CD4-positive, alpha-beta T cell treated with Interleukin-17A for 1 hour (primary cell): Measurements from ENCODE around the gene ANKRD17.
"Not testable (repeated sequence)": the region's sequence is repeated elsewhere in the genome, so short reads cannot be mapped to it uniquely, and the experiment has no call there.

Experiments used
- DNase-seq: peaks from one replicate; pipeline ENCODE4 v3.0.0-alpha.2; 2020

ANKRD17 gene, protein sequence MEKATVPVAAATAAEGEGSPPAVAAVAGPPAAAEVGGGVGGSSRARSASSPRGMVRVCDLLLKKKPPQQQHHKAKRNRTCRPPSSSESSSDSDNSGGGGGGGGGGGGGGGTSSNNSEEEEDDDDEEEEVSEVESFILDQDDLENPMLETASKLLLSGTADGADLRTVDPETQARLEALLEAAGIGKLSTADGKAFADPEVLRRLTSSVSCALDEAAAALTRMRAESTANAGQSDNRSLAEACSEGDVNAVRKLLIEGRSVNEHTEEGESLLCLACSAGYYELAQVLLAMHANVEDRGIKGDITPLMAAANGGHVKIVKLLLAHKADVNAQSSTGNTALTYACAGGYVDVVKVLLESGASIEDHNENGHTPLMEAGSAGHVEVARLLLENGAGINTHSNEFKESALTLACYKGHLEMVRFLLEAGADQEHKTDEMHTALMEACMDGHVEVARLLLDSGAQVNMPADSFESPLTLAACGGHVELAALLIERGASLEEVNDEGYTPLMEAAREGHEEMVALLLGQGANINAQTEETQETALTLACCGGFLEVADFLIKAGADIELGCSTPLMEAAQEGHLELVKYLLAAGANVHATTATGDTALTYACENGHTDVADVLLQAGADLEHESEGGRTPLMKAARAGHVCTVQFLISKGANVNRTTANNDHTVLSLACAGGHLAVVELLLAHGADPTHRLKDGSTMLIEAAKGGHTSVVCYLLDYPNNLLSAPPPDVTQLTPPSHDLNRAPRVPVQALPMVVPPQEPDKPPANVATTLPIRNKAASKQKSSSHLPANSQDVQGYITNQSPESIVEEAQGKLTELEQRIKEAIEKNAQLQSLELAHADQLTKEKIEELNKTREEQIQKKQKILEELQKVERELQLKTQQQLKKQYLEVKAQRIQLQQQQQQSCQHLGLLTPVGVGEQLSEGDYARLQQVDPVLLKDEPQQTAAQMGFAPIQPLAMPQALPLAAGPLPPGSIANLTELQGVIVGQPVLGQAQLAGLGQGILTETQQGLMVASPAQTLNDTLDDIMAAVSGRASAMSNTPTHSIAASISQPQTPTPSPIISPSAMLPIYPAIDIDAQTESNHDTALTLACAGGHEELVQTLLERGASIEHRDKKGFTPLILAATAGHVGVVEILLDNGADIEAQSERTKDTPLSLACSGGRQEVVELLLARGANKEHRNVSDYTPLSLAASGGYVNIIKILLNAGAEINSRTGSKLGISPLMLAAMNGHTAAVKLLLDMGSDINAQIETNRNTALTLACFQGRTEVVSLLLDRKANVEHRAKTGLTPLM (N-terminal part only)

DNA sequence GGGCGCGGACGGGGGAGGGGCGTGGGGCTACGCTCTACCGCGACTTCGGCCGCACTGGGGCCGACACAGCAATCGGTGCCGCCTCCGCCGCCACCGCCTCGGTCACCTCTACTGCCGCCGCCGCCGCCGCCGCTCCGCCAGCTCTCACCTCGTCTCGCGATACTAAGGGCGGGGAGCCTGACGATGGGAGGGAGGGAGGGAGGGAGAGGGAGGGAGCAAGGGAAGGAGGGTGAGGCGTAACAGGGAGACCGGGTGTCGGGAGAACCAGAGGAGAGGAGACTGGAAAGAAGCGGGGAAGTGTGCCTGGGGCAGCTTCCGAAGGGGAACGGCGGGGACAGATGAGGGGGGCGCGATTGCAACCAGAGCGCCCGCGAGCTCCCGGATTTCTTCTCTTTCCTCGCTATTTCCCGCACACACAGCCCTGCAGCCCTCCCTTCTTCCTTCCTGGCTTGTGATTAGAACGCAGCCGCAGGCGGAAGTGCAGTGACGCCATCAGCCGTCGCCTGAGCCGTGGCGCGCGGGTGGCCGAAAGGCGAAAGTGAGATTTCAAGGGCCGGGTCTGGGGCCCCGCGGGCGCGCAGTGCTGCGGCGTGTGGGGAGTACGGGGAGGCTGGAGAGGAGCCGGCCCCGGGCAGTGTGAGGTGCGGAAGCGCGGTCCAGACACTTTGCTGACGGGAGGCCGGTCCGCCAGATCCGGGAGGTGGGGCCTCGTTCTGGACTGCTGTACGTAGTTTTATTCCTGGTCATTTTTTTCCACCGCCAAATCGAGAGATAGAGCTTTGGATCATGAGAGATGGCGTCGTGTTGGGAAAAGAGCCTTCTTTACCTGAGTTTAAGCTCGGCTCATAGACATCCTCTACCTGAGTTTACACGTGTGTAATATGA, at the start of gene ANKRD17:
Gene ANKRD17 (minus strand): TSS at position 113 of the 885 bp plus-strand sequence. CDS start 130 bp downstream, outside the sequence.
- peak; percentile 92 for DNase-seq

DNA sequence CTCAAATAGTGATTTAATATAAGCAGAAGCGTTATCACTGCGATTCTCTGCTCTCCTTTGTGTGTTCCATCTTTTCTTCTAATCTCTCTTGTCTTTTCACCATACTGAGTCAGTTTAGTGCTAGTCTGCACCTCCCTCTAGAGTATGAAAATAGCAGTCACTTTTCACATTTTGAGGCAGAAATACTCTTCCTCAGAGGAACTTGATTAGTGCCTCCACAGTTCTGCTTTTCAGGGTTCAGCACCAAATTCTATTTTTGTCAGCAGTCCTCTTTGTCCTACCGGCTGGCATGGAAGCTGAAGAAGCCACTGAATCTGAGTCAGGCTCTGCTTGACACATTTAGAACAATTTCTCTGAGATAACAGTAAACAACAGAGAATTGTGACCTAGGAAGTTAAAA, 49.7 kb upstream of the ANKRD17 start:
- DNase-seq, result no peak

DNA sequence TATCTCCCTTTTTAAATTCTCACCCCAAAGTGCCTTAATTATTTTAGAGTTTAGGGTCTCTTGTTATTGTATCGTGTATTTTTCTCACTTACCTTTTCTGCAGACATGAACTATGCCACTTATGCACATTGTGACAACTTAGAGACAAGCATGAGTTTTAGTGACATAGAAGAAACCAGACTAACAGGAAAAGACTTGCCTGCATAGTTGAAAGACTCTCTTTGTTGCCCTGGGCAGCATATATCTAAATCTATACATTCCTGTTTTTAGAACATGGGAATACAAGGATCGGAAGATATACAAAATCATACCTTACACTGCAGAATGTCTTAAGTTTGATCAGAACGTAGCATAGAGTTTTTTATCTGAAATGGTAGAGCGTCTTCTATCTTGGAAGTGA, 45.1 kb upstream of the ANKRD17 start:
- no peak for DNase-seq

DNA sequence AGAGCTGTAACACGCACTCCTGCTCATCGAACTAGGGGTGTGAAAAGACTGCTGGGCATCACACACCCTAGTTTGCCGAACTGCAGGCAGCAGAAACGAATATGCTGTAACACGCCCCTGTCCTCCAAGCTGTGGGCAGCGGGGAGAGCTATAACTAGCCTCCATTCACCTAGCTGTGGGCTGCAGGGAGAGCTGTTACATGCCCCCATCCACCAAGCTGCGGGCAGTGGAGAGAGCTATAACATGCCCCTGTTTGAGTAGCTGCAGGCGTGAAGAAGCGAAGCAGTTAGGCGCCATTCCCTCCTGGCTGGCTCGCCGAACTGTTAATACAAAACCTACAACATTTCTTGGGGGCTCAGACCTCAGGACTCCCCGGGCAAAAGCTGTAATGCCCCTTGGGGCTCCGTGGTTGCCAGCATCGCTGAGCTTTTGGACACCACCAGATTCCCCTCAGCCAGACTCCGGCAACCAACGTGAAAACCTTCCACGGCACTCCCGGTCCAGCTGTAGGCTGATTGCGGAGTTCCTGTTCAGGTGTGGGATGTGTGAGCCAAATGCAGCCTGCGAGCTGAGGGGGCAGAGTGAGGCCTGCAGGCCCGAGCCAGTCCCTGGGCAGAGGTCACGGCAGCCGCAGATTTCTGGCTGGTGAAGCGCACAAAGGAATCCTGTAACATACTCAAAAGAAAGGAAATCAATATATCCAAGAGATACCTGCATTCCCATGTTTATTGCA, 41.1 kb upstream of the ANKRD17 start:
- DNase-seq, result no peak

DNA sequence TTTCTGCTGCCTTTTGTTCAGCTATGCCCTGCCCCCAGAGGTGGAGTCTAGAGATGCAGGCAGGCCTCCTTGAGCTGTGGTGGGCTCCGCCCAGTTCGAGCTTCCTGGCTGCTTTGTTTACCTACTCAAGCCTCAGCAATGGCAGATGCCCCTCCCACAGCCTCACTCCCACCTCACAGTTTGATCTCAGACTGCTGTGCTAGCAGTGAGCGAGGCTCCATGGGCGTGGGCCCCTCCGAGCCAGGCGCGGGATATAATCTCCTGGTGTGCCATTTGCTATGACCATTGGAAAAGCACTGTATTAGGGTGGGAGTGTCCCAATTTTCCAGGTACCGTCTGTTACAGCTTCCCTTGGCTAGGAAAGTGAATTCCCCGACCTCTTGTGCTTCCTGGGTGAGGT, 34.1 kb upstream of the ANKRD17 start:
- not testable (repeated sequence) for DNase-seq

DNA sequence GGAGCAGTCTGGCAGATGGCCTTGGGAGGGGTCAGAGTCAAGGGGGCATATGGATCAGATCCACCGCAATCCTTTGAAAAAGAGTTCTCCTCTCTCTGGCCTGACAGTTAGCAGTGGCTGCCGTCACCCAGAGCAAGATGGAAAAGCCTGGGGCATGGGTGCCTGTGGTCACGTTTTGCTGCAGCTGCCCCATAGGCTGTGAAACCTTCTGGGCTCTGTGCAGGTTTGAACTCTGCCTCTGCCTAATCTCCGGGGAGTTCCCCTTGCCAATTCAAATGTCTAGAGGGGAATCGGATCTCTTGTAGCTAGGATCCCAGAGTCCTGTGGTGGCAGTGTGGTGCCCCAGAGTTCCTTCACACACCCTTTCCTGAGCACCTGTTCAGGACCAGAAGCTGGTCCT, 23.4 kb upstream of the ANKRD17 start:
- no peak for DNase-seq

DNA sequence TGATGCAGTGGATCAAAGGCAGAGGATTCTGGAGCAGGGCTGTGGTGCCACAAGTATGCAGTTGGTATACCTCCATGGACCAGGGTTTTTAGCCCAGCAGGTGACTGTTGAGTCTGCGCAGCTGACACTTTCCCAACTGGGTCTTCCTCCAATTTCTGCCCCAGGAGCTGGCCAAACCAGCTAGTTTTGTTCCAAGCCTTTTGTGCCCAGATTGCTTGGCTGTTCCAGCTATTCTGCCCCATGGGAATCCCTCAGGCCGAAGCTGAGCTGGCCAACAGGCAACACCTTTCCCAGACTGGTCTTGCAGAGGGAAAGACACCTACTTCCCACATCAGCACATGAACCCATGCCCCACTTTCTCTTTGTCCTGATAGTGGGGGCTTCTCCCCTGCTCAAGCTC, 22.8 kb upstream of the ANKRD17 start:
- no peak for DNase-seq

DNA sequence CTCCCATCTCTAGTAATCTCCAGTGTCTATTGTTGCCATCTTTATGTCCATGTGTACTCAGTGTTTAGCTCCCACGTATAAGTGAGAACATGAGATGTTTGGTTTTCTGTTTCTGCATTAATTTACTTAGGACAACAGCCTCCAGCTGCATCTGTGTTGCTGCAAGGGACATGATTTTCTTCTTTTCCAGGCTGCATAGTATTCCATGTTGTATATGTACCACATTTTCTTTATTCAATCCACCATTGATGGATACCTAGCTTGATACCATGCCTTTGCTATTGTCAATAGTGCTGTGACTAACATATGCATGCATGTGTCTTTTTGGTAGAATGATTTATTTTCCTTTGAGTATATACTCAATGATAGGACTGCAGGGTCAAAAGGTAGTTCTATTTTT, 18.6 kb upstream of the ANKRD17 start:
- DNase-seq, result no peak

DNA sequence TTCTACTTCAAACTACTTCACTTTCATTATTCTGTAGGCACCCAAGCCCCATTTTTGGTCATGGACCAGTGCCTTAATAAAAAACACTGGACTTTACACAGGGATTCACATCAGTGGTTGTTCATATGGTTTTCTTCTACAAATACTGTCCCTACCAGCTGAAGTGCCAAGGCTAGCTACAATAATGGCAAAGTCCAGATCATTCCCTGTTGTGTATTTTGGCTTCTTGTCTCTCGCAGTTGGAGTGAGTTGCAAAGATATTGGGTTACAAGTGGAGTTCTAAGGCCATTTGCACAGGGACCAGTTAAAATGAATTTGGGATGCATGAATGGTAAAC, 16.7 kb upstream of the ANKRD17 start:
- DNase-seq, result no peak

DNA sequence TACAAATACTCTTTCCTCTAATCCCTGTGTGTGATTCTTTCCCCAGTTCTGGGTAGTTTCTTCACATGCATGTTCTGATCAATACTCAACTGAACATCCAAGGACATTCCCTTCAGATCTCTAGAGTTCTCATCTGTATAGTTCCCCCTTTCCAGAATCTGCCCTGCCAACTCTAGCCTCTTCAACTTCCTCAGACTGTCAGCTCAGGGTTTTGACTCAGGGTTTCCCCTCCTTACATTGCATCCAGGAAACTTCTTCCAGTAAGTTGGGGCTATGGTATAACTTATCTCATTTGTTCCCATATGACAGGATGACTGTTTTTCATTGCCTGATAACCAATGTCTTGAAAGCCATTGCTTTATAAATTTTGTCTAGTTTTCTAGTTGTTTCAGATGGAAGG, 14.2 kb upstream of the ANKRD17 start:
- no peak for DNase-seq

DNA sequence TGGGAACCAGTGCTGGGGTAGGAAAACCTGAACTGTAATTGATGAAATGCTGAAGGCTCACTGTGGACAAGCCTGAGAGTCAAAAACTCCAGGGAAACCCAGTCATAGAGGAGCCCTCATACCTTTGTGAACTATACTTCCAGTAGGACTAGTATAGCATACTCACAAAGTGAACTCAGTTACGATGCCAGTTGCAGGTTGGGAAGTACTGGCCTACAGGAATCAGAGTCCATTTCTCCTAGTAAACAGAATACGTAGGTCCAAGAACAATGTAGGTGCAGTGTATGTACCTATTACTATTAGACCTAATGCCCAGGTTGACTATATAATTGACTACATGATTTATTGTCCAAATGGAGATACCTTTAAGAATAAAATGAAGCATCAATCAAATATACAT, 8.5 kb upstream of the ANKRD17 start:
- no peak for DNase-seq

DNA sequence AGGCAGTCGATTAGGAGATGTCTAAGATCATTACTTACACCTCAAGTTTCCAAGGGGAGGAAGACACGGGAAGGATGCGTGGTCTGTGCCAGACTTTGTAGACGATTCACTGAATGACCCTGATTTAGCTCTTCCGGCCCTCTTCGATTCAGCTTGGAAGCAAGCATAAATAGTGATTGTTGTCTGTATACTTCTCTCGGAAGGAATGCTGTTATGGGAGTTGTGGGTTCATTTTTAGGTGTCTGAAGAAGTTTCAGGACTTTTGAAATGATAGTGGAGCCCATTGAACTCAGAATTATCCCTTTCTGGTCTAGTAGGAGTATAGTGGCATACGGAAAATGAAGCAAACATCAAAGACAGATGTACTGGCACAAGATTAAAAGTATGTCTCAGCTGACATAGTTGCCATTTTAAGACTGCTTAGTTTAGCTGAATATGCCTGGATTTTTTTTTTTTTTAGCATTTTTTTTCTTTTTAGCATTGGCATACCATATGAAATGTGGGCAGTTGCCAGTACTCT, 1.0 kb upstream of the ANKRD17 start:
- DNase-seq, result no peak

DNA sequence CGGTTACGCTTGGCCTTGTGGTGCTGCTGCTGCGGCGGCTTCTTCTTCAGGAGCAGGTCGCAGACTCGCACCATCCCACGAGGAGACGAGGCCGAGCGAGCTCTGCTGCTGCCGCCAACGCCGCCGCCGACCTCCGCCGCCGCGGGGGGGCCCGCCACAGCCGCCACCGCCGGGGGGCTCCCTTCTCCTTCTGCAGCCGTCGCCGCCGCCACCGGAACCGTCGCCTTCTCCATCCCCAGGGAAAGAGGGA, 237 bp downstream of the ANKRD17 start:
- no peak for DNase-seq

DNA sequence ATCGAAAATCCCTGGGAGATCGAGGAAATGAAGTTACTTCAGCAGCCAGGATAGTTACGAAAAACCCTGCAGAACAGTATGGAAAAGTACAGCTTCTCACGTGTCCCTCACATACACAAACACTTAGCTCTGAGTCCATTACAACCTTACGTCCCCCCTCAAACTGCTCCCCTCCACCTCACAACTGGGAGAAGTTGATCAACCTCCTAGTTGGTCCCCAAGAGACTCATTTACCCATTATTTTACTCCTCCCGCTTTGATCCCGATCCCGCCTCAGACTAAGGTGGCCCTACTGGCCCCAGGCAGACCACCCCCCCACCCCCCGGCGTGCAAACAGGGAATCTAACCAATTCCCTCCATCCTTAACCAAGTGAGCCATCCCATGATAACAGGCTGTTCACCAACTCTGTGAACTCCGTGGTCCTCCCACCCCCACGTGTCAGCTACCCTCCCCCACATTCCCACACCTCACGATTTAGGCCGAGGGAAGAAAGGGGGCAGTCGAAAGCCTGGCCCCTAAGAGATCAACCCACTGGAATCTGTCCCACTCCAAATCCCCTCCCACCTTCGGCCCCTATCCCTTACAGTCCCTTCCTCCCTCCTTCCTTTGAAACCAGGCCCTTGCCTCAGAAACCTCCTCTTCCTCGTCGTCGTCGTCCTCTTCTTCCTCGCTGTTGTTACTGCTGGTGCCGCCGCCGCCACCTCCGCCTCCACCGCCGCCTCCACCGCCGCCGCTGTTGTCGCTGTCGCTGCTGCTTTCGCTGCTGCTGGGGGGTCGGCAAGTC, 755 bp downstream of the ANKRD17 start:
- peak; percentile 25 for DNase-seq

DNA sequence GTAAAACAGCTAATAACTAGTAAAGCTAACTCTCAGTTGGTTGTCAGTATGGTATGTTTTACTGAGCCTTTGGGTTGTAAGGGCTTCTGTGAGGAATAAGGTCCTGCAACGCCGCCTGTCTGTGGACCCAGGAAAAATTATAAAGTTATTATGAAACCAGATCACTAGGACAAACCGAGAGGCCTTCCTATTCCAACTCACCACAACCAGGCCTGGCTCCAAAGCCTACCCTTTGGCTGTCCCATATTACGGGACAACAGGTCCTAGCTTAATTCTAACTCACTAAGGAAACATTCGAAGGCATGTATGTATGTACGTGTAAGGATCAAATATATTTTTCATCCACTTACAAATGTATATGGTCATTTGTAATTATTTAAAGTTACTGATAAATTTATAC, 1.4 kb downstream of the ANKRD17 start:
- DNase-seq, result peak; percentile 79

DNA sequence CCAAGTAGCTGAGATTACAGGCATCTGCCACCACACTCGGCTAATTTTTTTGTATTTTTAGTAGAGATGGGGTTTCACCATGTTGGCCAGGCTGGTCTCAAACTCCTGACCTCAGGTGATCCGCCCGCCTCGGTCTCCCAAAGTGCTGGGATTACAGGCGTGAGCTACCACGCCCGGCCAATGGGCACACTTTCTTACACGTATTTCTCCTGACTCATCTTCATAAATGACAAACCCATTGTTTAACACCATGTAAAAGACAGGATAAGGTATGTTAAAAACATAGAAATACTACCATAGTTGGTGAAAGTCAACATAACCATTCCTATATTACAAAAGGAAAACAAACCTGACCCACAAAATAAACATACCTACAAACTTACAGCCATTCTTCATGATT, 2.8 kb downstream of the ANKRD17 start:
- DNase-seq, result not testable (repeated sequence)

DNA sequence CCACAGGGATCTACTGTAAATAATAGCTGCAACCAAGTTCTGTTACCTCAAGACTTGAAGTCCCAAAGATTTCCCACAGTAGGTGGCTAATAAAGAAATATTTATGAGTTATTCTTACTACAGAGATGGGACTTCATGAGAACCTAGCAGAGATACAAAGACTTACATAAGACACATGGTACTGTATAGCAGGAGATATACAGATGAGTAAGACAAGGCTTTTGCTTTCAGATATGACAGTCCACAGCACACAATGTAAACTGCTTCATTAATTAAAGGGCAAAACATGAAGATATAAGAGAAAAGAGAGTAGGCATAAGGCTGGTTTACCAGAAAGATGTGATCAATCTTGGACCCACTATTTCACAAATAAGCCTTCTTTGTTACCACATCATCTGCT, 6.6 kb downstream of the ANKRD17 start:
- DNase-seq, result no peak

DNA sequence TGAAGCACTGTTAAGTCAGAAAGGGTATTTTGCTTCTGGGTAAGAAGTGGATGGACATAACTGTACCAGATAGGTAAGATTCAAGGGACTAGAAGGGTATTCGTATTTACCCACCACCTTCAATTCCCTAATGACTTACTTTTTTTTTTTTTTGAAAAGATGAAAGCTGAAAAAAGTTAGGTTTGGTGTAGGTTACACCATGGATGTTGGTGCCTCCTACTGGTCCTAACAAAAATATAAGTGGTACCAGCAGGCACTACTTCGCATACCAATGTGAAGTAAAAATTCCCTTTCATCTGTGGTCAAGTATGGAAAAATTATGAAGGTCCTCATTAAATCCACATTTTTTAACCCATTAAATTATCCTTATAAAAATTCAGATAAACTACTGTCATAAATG, 7.2 kb downstream of the ANKRD17 start:
- DNase-seq, result no peak

DNA sequence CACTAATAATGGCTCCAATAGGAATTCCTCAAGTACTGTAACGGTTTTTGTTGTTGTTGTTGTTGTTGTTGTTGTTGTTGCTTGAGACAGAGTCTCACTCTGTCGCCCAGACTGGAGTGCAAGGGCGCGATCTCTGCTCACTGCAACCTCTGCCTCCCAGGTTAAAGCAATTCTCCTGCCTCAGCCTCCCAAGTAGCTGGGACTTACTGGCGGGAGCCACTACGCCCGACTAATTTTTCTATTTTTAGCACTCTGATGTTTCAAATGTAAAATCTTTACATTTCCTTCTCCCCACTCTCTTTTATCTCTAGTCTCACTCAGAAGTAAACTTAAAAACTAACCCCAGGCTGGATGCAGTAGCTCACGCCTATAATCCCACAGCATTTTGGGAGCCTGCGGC, 8.0 kb downstream of the ANKRD17 start:
- DNase-seq, result no peak

DNA sequence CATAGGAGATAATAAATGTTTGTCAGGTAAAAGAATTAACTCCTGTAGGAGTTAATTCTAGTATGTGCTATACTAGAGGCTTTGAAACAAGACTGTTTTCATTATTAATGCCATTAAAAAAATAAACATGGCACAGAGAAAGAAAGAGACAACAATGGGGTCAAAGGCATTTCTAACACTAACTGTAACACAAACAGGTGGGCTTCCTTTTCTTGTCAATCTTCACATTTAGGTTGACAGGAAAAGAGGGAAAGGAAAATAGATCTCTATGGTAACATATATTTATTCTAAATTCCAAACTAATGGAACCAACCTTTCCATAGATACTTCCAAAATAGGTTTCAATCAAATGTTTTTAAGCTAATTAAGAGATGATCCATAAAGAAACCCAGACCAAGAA, 9.8 kb downstream of the ANKRD17 start:
- DNase-seq, result no peak

DNA sequence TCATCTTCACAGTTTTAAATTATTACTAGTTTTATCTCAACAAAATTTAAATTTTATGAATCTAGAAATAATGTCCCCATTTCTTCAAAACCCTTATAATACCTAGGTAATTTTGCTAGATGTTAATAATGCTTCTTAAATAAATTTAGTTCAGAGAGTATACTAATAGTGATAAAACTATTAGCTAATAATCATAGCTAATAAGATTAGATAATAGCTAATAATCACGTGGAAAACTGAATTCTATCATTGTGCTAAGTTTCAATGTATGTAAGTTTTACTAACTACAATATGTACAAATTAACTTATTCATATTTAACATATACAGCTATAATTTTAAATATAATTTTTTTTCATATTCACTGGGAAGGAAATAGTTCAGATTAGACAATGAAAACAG, 10.2 kb downstream of the ANKRD17 start:
- no peak for DNase-seq
